Measurements from ENCODE around the gene MRPL14. TPM values are rescaled to one million over a fixed set of nuclear protein-coding genes. Genes with fewer than 3 reads are reported as not detected.

Gene MRPL14
- total RNA-seq, 2 experiments from 2014 or later: 10.4 to 11.5 TPM

- ChIA-PET POLR2A (no interaction called here), CTCF (interaction anchor here (0.6 to 1.4 kb wide), 3 partner anchors 10 to 1669 kb away, joined by 3 to 4 read pairs (median 3); no protein-coding TSS in a partner anchor)
- Mint-ChIP-seq H3K36me3 (ENCODE audit: low read depth) (no peaks in the 10 kb centered on the region), H3K4me1 (ENCODE audit: low read depth) (peaks cover 7% of the 10 kb centered on the region), H3K27me3 (no peaks in the 10 kb centered on the region), H3K9me3 (no peaks in the 10 kb centered on the region), H3K27ac (no peak overlapping the region), H3K4me3 (no peak overlapping the region)
- Histone ChIP-seq H3K4me3 (ENCODE audit: low read length) (no peak overlapping the region), H3K27ac (ENCODE audit: low read depth in 1 of 2, low read length in 2 of 2) (no peak overlapping the region), H3K9me3 (ENCODE audit: control insufficient read depth in 1 of 2, insufficient read depth in 1 of 2, low read length in 2 of 2) (no peaks in the 10 kb centered on the region), H3K36me3 (ENCODE audit: insufficient read depth, low read length) (no peaks in the 10 kb centered on the region), H3K27me3 (ENCODE audit: control insufficient read depth in 1 of 2, insufficient read depth in 2 of 2, low read length in 2 of 2) (no peaks in the 10 kb centered on the region), H3K4me1 (ENCODE audit: insufficient read depth, low read length) (peaks cover 17% of the 10 kb centered on the region)
- intact Hi-C loops (cut with DNase I, micrococcal nuclease): no loop called here
- ATAC-seq (ENCODE audit: poor library complexity) (no peak), DNase-seq (no peak)
- TF ChIP-seq CTCF (IDR thresholded peaks at IDR 0.05): no peak
Observed at GRCh38 chr6:44068607-44069296, 58.5 kb downstream of the MRPL14 start.

GRCh38 chr6:44067173-44068139 lies 59.8 kb downstream of the MRPL14 start:
- H3K27me3 Mint-ChIP-seq: no peaks in the 10 kb centered on the region
- DNase-seq (no peak), ATAC-seq (ENCODE audit: poor library complexity) (no peak)
- H3K4me3 Mint-ChIP-seq: no peak overlapping the region
- CTCF ChIA-PET: interaction anchor here (1.2 to 1.4 kb wide), 2 partner anchors 11 to 298 kb away, joined by 3 to 4 read pairs; no protein-coding TSS in a partner anchor
- no peaks in the 10 kb centered on the region for H3K36me3 Mint-ChIP-seq (ENCODE audit: low read depth)
- intact Hi-C loops (cut with DNase I, micrococcal nuclease): no loop called here
- Histone ChIP-seq H3K27ac (ENCODE audit: low read depth in 1 of 2, low read length in 2 of 2) (no peak overlapping the region), H3K36me3 (ENCODE audit: insufficient read depth, low read length) (no peaks in the 10 kb centered on the region), H3K9me3 (ENCODE audit: control insufficient read depth in 1 of 2, insufficient read depth in 1 of 2, low read length in 2 of 2) (no peaks in the 10 kb centered on the region), H3K27me3 (ENCODE audit: control insufficient read depth in 1 of 2, insufficient read depth in 2 of 2, low read length in 2 of 2) (no peaks in the 10 kb centered on the region), H3K4me1 (ENCODE audit: insufficient read depth, low read length) (peaks cover 6% of the 10 kb centered on the region), H3K4me3 (ENCODE audit: low read length) (no peak overlapping the region)
- H3K27ac Mint-ChIP-seq: no peak overlapping the region
- POLR2A ChIA-PET: no interaction called here
- H3K4me1 Mint-ChIP-seq (ENCODE audit: low read depth): no peaks in the 10 kb centered on the region
- no peak for TF ChIP-seq CTCF (IDR thresholded peaks at IDR 0.05)
- no peaks in the 10 kb centered on the region for H3K9me3 Mint-ChIP-seq

DNA sequence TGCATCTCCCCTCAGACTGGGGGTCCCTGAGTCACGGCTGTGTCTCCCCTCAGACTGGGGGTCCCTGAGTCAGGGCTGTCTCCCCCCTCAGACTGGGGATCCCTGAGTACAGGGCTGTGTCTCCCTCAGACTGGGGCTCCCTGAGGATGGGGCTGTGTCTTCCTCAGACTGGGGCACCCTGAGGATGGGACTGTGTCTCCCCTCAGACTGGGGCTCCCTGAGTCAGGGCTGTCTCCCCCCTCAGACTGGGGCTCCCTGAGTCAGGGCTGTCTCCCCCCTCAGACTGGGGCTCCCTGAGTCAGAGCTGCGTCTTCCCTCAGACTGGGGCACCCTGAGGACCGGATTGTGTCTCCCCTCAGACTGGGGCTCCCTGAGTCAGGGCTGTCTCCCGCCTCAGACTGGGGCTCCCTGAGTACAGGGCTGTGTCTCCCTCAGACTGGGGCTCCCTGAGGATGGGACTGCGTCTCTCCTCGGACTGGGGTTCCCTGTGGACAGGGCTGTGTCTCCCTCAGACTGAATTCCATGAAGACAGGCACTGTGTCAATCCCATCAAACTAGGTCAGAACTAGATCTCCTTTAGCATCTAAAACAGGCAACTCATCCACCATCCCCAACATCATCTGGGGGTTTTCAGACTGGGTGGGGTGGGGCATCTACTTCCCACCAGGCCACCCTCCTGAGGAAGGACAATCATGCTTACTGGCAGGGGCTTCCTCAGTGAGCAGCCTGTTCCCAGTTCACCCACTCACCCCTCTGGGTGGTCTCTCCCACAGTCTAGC lies 60.7 kb downstream of the MRPL14 start:
- DNase-seq (no peak), ATAC-seq (ENCODE audit: poor library complexity) (no peak)
- Mint-ChIP-seq H3K27ac (no peak overlapping the region), H3K4me3 (no peak overlapping the region), H3K4me1 (ENCODE audit: low read depth) (no peaks in the 10 kb centered on the region), H3K9me3 (no peaks in the 10 kb centered on the region), H3K27me3 (no peaks in the 10 kb centered on the region), H3K36me3 (ENCODE audit: low read depth) (no peaks in the 10 kb centered on the region)
- intact Hi-C loops (cut with DNase I, micrococcal nuclease): no loop called here
- H3K27me3 ChIP-seq (ENCODE audit: control insufficient read depth in 1 of 2, insufficient read depth in 2 of 2, low read length in 2 of 2): no peaks in the 10 kb centered on the region
- CTCF ChIA-PET: interaction anchor here (1.2 kb wide), 1 partner anchor 12 kb away, joined by 3 read pairs; no protein-coding TSS in a partner anchor
- TF ChIP-seq CTCF (IDR thresholded peaks at IDR 0.05): no peak
- H3K27ac ChIP-seq (ENCODE audit: low read depth in 1 of 2, low read length in 2 of 2): no peak overlapping the region
- POLR2A ChIA-PET: no interaction called here
- no peaks in the 10 kb centered on the region for H3K9me3 ChIP-seq (ENCODE audit: control insufficient read depth in 1 of 2, insufficient read depth in 1 of 2, low read length in 2 of 2)
- peaks cover 6% of the 10 kb centered on the region for H3K4me1 ChIP-seq (ENCODE audit: insufficient read depth, low read length)
- H3K36me3 ChIP-seq (ENCODE audit: insufficient read depth, low read length): no peaks in the 10 kb centered on the region
- no peak overlapping the region for H3K4me3 ChIP-seq (ENCODE audit: low read length)
